ENCODE data around the gene PAQR5. TPM values are rescaled to one million over a fixed set of nuclear protein-coding genes. Genes with fewer than 3 reads are reported as not detected.

The PAQR5 gene
- total RNA-seq, 1 experiment from 2014 or later = 4.9 TPM

DNA sequence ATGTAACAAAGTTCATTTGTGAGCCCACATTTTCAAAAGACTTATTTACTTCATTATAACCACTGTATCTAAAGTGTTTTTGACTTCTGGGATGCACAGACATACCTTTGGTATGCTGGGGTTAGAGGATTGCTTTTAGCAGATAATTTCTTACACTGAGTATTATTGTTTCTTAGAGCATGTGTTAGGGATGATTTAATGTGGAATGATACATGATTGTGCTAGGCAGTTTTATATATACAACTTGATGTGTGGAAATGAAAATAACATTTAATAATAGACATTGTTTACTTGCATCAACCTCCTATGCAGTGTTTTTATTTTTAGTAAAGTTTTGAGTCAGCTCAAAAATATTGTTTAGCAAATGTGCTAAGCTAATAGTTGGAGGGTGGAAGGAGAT lies 118.9 kb downstream of the PAQR5 start:
- H3F3A ChIP-seq (ENCODE audit: insufficient read depth, low read depth) = no peaks in the 10 kb centered on the region
- peaks cover 26% of the 10 kb centered on the region for H3K4me1 ChIP-seq (replicated peaks; ENCODE audit: insufficient read depth)
- DNase-seq = no peak
- H2AFZ ChIP-seq = no peak overlapping the region
- intact Hi-C loops (cut with micrococcal nuclease; ENCODE audit: unreplicated experiment) = no loop called here
- H3K27me3 ChIP-seq (ENCODE audit: insufficient read depth, low read depth) = no peaks in the 10 kb centered on the region
- H3K27ac ChIP-seq = no peak overlapping the region
- TF ChIP-seq EZH2 (IDR thresholded peaks at IDR 0.05; ENCODE audit: low read depth) (no peak), CTCF (conservative IDR thresholded peaks at IDR 0.05) (no peak)
- peaks cover 35% of the 10 kb centered on the region for H3K36me3 ChIP-seq (ENCODE audit: low read depth)
- H3K4me3 ChIP-seq = no peak overlapping the region
- H3K9me2 ChIP-seq (ENCODE audit: insufficient read depth) = no peaks in the 10 kb centered on the region
- peaks cover 3% of the 10 kb centered on the region; the same call in 1 of the 2 replicates for H4K20me1 ChIP-seq (ENCODE audit: insufficient read depth)
- H3K9me3 ChIP-seq (ENCODE audit: insufficient read depth, low read depth) = no peaks in the 10 kb centered on the region
- BruUV-seq (replicated peaks) = no TSS peak
- no peak overlapping the region for H3K4me2 ChIP-seq
- H3K79me2 ChIP-seq (ENCODE audit: low read depth) = peaks cover 66% of the 10 kb centered on the region
- CTCF ChIA-PET = no interaction called here
- POLR2A ChIA-PET (ENCODE audit: unreplicated experiment) = no interaction called here

GRCh38 chr15:69421498-69421897 lies 122.8 kb downstream of the PAQR5 start:
- H3K4me1 ChIP-seq (replicated peaks; ENCODE audit: insufficient read depth) = peaks cover under 1% of the 10 kb centered on the region; the same call in 1 of the 2 replicates
- peaks cover 37% of the 10 kb centered on the region for H3K79me2 ChIP-seq (ENCODE audit: low read depth)
- H3K9me2 ChIP-seq (ENCODE audit: insufficient read depth) = no peaks in the 10 kb centered on the region
- H3K4me2 ChIP-seq = no peak overlapping the region
- H3K9me3 ChIP-seq (ENCODE audit: insufficient read depth, low read depth) = no peaks in the 10 kb centered on the region
- H4K20me1 ChIP-seq (ENCODE audit: insufficient read depth) = peaks cover 3% of the 10 kb centered on the region; the same call in 1 of the 2 replicates
- H3K4me3 ChIP-seq = no peak overlapping the region
- H3K27ac ChIP-seq = no peak overlapping the region
- TF ChIP-seq CTCF (conservative IDR thresholded peaks at IDR 0.05) (no peak), EZH2 (IDR thresholded peaks at IDR 0.05; ENCODE audit: low read depth) (no peak)
- CTCF ChIA-PET = interaction anchor here (0.7 kb wide), 1 partner anchor 396 kb away, joined by 4 read pairs; no protein-coding TSS in a partner anchor
- no peaks in the 10 kb centered on the region for H3K27me3 ChIP-seq (ENCODE audit: insufficient read depth, low read depth)
- H2AFZ ChIP-seq = no peak overlapping the region
- H3F3A ChIP-seq (ENCODE audit: insufficient read depth, low read depth) = no peaks in the 10 kb centered on the region
- intact Hi-C loops (cut with micrococcal nuclease; ENCODE audit: unreplicated experiment) = no loop called here
- peaks cover 52% of the 10 kb centered on the region for H3K36me3 ChIP-seq (ENCODE audit: low read depth)
- no TSS peak for BruUV-seq (replicated peaks)
- POLR2A ChIA-PET (ENCODE audit: unreplicated experiment) = no interaction called here
- DNase-seq = no peak

- Histone ChIP-seq H3K4me1 (replicated peaks; ENCODE audit: insufficient read depth) (no peaks in the 10 kb centered on the region; the same call in 1 of the 2 replicates), H3K36me3 (ENCODE audit: low read depth) (peaks cover 47% of the 10 kb centered on the region), H3K79me2 (ENCODE audit: low read depth) (peaks cover 28% of the 10 kb centered on the region), H2AFZ (no peak overlapping the region), H4K20me1 (ENCODE audit: insufficient read depth) (peaks cover 3% of the 10 kb centered on the region; the same call in 1 of the 2 replicates), H3K27me3 (ENCODE audit: insufficient read depth, low read depth) (no peaks in the 10 kb centered on the region), H3K27ac (no peak overlapping the region), H3K9me3 (ENCODE audit: insufficient read depth, low read depth) (no peaks in the 10 kb centered on the region), H3K4me3 (no peak overlapping the region), H3K9me2 (ENCODE audit: insufficient read depth) (no peaks in the 10 kb centered on the region), H3K4me2 (no peak overlapping the region), H3F3A (ENCODE audit: insufficient read depth, low read depth) (no peaks in the 10 kb centered on the region)
- intact Hi-C loops (cut with micrococcal nuclease; ENCODE audit: unreplicated experiment) = no loop called here
- POLR2A ChIA-PET (ENCODE audit: unreplicated experiment) = no interaction called here
- DNase-seq = no peak
- no TSS peak for BruUV-seq (replicated peaks)
- CTCF ChIA-PET = interaction anchor here (0.7 kb wide), 1 partner anchor 397 kb away, joined by 4 read pairs; no protein-coding TSS in a partner anchor
- TF ChIP-seq CTCF (conservative IDR thresholded peaks at IDR 0.05) (no peak), EZH2 (IDR thresholded peaks at IDR 0.05; ENCODE audit: low read depth) (no peak)
These were observed 123.7 kb downstream of the PAQR5 start for GRCh38 chr15:69422336-69422895.
